OCI-LY1 (cell line): ENCODE data around the gene ANKRD11.

Experiments used
- H2AFZ ChIP-seq: fragments of 200-600 bp; sonication (generic), shearing (Covaris generic); 2 replicates; pipeline ENCODE4 v1.6.0; 2014; ENCODE audit warnings: antibody characterized with exemption, mild to moderate bottlenecking, low read length
- H3F3A ChIP-seq: fragments of 200-600 bp; sonication (generic), shearing (Covaris generic); 2 replicates; pipeline ENCODE4 v1.6.0; 2014; ENCODE audit warnings: mild to moderate bottlenecking, antibody characterized with exemption, low read length, moderate library complexity; ENCODE audit not compliant: insufficient read depth
- H3K27ac ChIP-seq: fragments of 200-600 bp; sonication (generic); 2 replicates; pipeline ENCODE4 v1.5.1; 2014; ENCODE audit warnings: low read length, mixed run types, mild to moderate bottlenecking, low read depth; ENCODE audit not compliant: poor library complexity, severe bottlenecking
- H3K27me3 ChIP-seq: fragments of 200-600 bp; sonication (generic); 2 replicates; pipeline ENCODE4 v1.6.0; 2014; ENCODE audit warnings: antibody characterized with exemption, mild to moderate bottlenecking, low read length, moderate library complexity; ENCODE audit not compliant: insufficient read depth
- H3K36me3 ChIP-seq: fragments of 200-600 bp; sonication (generic); 2 replicates; pipeline ENCODE4 v1.6.1; 2014; ENCODE audit warnings: mild to moderate bottlenecking, antibody characterized with exemption, low read length, moderate library complexity, mixed read lengths; ENCODE audit not compliant: insufficient read depth
- H3K4me1 ChIP-seq: fragments of 200-600 bp; sonication (generic); 2 replicates; pipeline ENCODE4 v1.5.1; 2014; ENCODE audit warnings: mild to moderate bottlenecking, low read length, moderate library complexity; ENCODE audit not compliant: insufficient read depth, severe bottlenecking
- H3K4me2 ChIP-seq: fragments of 200-600 bp; sonication (generic), shearing (Covaris generic); 2 replicates; pipeline ENCODE4 v1.6.1; 2014; ENCODE audit warnings: low read length
- H3K4me3 ChIP-seq: fragments of 200-600 bp; sonication (generic); 2 replicates; pipeline ENCODE4 v1.5.1; 2014; ENCODE audit warnings: low read length, low read depth, mild to moderate bottlenecking, mixed read lengths; ENCODE audit not compliant: poor library complexity, severe bottlenecking
- H3K79me2 ChIP-seq: fragments of 200-600 bp; shearing (Covaris generic); 2 replicates; pipeline ENCODE4 v1.6.1; 2016; ENCODE audit warnings: mixed run types, low read length, mixed read lengths; ENCODE audit not compliant: insufficient read depth
- H3K9ac ChIP-seq: fragments of 200-600 bp; sonication (generic), shearing (Covaris generic); 2 replicates; pipeline ENCODE4 v1.6.1; 2014; ENCODE audit warnings: mild to moderate bottlenecking, low read length, mixed read lengths
- H3K9me2 ChIP-seq: fragments of 200-600 bp; sonication (generic), shearing (Covaris generic); 2 replicates; pipeline ENCODE4 v1.6.1; 2014; ENCODE audit warnings: low read depth, mild to moderate bottlenecking, low read length, mixed read lengths
- H3K9me3 ChIP-seq: fragments of 200-600 bp; shearing (Covaris generic); 2 replicates; pipeline ENCODE4 v1.6.1; 2014; ENCODE audit warnings: low read length, mixed read lengths
- H4K20me1 ChIP-seq: fragments of 200-600 bp; sonication (generic), shearing (Covaris generic); 2 replicates; pipeline ENCODE4 v1.6.0; 2016; ENCODE audit warnings: mild to moderate bottlenecking, low read length; ENCODE audit not compliant: insufficient read depth
- EZH2 ChIP-seq: fragments of 200-600 bp; sonication (generic), shearing (Covaris generic); IDR thresholded peaks from 2 replicates; pipeline ENCODE4 v1.8.0; 2017; ENCODE audit warnings: borderline replicate concordance, mixed run types, mild to moderate bottlenecking, antibody characterized with exemption, low read length, moderate library complexity, mixed read lengths
- TF ChIP-seq, protein P1 (sequence below): fragments of 200-600 bp; sonication (generic), shearing (Covaris generic); IDR thresholded peaks from 2 replicates; pipeline ENCODE4 v1.5.1; 2017; ENCODE audit warnings: mild to moderate bottlenecking, antibody characterized with exemption, low read length, moderate library complexity, mixed read lengths

ANKRD11 gene

DNA sequence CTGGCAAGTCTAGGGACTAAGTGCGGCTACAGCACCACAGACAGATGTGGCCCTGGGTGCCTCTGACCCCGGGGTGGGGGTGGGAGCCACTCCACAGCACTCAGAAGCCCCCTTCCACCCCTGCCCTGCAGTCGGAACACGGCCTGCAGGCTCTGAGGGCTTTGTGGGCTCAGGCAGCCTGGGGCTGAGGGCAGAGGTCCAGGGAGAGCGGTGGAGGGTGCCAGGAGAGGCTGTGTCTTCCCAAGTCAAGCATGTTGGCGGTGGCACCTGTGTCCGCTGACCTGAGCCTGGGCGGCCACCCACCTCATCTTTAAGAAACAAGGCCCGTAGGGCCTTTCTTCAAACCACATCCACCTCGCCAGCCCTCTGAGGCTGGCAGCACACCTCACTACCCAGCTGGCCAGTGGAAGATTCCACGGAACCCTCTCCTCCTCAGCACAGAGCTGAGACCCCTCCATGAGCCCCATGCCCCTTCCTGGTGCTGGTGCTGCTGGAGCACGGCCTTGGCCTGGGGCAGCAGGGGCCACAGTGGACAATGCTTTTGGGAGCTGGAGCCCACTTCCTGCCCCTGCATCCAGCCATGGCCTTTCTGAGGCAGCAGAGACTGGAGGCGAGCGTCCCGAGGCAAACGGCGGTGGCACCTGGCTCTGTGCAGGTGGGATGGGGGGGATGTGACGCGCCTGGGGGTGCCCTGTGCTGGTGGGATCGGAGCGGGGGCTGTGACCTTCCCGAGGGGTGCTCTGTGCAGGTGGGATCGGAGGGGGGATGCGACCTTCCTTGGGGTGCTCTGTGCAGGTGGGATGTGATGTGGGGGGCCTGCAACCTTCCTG, 195.1 kb downstream of the ANKRD11 start:
- H4K20me1 ChIP-seq: no peaks in the 10 kb centered on the region
- no peak overlapping the region for H3K27ac ChIP-seq
- H3K4me1 ChIP-seq: no peaks in the 10 kb centered on the region

DNA sequence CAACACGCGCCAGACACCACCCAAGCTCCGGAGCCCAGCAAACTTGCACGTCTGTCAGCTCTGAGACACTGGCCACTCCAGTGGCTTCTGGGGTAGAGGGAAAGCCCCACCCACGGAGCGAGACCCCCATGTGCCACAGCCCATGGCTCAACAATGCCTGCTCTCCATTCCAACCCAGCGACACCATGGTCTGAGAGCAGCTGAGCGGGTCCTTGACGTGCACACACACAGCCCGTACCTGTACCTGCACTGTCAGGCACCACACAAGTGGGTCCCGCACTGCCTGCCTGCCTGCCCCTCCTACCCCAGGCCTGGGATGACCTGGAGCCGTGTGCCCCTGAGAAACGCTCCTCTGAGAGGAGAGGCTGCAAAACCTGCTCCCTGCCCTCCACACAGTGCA, 195.9 kb downstream of the ANKRD11 start:
- no peaks in the 10 kb centered on the region for H3K36me3 ChIP-seq
- H4K20me1 ChIP-seq: no peaks in the 10 kb centered on the region
- H3K4me3 ChIP-seq: no peak overlapping the region
- H3K9me2 ChIP-seq: no peaks in the 10 kb centered on the region
- H3K27ac ChIP-seq: no peak overlapping the region
- H3K4me2 ChIP-seq: no peak overlapping the region
- no peaks in the 10 kb centered on the region for H3F3A ChIP-seq
- no peak overlapping the region for H2AFZ ChIP-seq
- no peaks in the 10 kb centered on the region for H3K79me2 ChIP-seq
- no peaks in the 10 kb centered on the region for H3K27me3 ChIP-seq
- H3K4me1 ChIP-seq: no peaks in the 10 kb centered on the region
- TF ChIP-seq EZH2: no peak
- TF ChIP-seq, protein P1, sequence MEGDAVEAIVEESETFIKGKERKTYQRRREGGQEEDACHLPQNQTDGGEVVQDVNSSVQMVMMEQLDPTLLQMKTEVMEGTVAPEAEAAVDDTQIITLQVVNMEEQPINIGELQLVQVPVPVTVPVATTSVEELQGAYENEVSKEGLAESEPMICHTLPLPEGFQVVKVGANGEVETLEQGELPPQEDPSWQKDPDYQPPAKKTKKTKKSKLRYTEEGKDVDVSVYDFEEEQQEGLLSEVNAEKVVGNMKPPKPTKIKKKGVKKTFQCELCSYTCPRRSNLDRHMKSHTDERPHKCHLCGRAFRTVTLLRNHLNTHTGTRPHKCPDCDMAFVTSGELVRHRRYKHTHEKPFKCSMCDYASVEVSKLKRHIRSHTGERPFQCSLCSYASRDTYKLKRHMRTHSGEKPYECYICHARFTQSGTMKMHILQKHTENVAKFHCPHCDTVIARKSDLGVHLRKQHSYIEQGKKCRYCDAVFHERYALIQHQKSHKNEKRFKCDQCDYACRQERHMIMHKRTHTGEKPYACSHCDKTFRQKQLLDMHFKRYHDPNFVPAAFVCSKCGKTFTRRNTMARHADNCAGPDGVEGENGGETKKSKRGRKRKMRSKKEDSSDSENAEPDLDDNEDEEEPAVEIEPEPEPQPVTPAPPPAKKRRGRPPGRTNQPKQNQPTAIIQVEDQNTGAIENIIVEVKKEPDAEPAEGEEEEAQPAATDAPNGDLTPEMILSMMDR: no peak
- no peaks in the 10 kb centered on the region for H3K9me3 ChIP-seq
- H3K9ac ChIP-seq: no peak overlapping the region

More for the DNA sequence above, 195.1 kb downstream of the ANKRD11 start:
- no peaks in the 10 kb centered on the region for H3K9me3 ChIP-seq
- H3K4me3 ChIP-seq: no peak overlapping the region
- no peak overlapping the region for H2AFZ ChIP-seq
- H3K27me3 ChIP-seq: no peaks in the 10 kb centered on the region
- no peaks in the 10 kb centered on the region for H3K9me2 ChIP-seq
- H3K36me3 ChIP-seq: no peaks in the 10 kb centered on the region
- H3K9ac ChIP-seq: no peak overlapping the region
- TF ChIP-seq, protein P1: no peak
- no peak for TF ChIP-seq EZH2
- no peaks in the 10 kb centered on the region for H3F3A ChIP-seq
- H3K4me2 ChIP-seq: no peak overlapping the region
- no peaks in the 10 kb centered on the region for H3K79me2 ChIP-seq

DNA sequence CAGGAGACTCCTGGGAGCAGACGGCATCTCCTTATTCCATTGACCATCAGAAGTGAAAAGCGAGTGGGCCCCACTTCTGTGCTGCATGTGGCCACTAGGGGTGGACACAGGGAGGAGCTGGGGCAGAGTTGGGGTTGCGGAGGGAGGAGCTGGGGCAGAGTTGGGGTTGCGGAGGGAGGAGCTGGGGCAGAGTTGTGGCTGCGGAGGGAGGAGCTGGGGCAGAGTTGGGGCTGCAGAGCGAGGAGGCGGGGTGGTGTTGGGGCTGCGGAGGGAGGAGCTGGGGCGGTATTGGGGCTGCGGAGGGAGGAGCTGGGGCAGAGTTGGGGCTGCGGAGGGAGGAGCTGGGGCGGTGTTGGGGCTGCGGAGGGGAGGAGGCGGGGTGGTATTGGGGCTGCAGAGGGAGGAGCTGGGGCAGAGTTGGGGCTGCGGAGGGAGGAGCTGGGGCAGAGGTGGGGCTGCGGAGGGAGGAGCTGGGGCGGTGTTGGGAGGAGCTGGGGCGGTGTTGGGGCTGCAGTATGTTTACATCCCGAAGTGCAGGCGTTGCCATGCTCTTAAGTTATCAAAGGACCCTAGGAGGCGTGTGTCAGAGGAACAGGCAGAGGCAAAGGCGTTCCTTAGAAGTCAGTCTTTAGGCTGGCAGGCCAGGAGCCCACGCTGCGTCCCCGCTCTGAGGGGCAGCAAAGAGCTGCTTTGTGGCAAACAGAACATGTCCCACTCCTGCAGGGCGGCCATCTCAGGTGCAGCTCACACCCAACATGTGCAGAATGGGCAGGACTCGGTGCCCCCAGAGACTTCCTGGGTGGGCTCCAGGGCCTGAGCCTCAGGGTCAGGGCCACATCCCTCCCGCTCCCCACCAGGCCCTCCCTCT, 196.9 kb downstream of the ANKRD11 start:
- Histone ChIP-seq H3K79me2 (no peaks in the 10 kb centered on the region), H3K9me3 (no peaks in the 10 kb centered on the region), H3F3A (no peaks in the 10 kb centered on the region), H3K36me3 (peaks cover 8% of the 10 kb centered on the region; the same call in 1 of the 2 replicates), H3K4me3 (no peak overlapping the region), H4K20me1 (no peaks in the 10 kb centered on the region), H3K9me2 (no peaks in the 10 kb centered on the region), H3K9ac (no peak overlapping the region), H3K27me3 (no peaks in the 10 kb centered on the region), H2AFZ (no peak overlapping the region), H3K4me2 (no peak overlapping the region), H3K4me1 (no peaks in the 10 kb centered on the region), H3K27ac (no peak overlapping the region)
- TF ChIP-seq, protein P1: no peak
- no peak for TF ChIP-seq EZH2
